ENCODE data around the gene BRPF1. TPM values are rescaled to one million over a fixed set of nuclear protein-coding genes. Genes with fewer than 3 reads are reported as not detected.

BRPF1 gene
- total RNA-seq, 1 experiment from 2014 or later: 23.6 TPM

DNA sequence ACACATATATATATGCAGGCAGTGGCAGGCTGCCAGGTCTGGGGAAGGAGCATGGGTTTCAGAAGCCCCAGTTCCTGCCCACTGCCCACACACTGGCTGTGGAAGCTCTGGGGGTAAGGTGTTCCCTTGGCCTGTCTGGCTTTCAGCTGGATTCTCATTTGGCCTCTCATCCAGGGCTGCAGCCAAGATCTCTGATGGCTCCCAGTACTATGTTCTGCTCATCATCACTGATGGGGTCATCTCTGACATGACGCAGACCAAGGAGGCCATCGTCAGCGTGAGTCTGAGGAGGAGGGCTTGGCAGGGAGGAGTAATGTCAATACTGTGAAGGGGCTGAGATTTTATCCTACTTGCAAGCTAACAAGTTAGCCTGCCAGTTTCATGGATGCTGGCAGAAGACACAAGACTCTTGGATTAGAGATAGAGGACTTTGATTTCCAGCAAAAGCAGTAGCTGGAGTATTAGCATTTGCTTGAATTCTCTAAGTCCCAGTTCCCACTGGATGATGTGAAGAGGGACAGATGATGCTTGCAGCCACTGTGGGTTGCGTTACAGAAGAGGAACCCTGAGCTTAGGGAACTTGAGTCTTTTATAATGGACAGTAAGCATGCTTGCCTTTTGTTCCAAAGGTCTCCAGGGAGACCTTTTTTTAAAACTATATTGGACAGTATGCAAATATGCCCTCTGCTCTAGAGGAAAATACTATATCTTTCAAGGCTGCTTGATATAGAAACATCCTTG is 5.6 kb upstream of the BRPF1 start:
- no peak overlapping the region for H2AFZ ChIP-seq (ENCODE audit: low read depth, low read length, poor library complexity, severe bottlenecking)
- H3K9me3 ChIP-seq (ENCODE audit: control insufficient read depth in 1 of 2, insufficient read depth in 1 of 2, low read depth in 1 of 2, low read length in 2 of 2): no peaks in the 10 kb centered on the region
- no peak overlapping the region for H3K4me3 ChIP-seq (replicated peaks in 1 of 2; ENCODE audit: low read depth in 1 of 2, low read length in 2 of 2)
- H3K79me2 ChIP-seq (ENCODE audit: insufficient read depth, low read length): no peaks in the 10 kb centered on the region
- DNase-seq (ENCODE audit: low read depth, low spot score) (no peak), ATAC-seq (no peak)
- POLR2A ChIA-PET: no interaction called here
- H3K27me3 ChIP-seq (ENCODE audit: insufficient read depth, low read length): no peaks in the 10 kb centered on the region
- no peak overlapping the region for H3K27ac ChIP-seq (ENCODE audit: low read depth, low read length)
- H3K9me2 ChIP-seq (ENCODE audit: insufficient read depth): no peaks in the 10 kb centered on the region
- no TSS peak for BruUV-seq (replicated peaks)
- no peak overlapping the region for H3K4me2 ChIP-seq (ENCODE audit: low read length)
- intact Hi-C loops (cut with micrococcal nuclease): loop anchor here (5.0 kb wide), 1 partner anchor 224 kb away; no protein-coding TSS in a partner anchor
- no peaks in the 10 kb centered on the region for H3K36me3 ChIP-seq (ENCODE audit: control insufficient read depth in 1 of 2, insufficient read depth in 2 of 2, low read length in 2 of 2)
- TF ChIP-seq, protein P1, sequence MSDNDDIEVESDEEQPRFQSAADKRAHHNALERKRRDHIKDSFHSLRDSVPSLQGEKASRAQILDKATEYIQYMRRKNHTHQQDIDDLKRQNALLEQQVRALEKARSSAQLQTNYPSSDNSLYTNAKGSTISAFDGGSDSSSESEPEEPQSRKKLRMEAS (IDR thresholded peaks at IDR 0.05): no peak
- TF ChIP-seq CBX3 (IDR thresholded peaks at IDR 0.05; ENCODE audit: low read depth) (no peak), ZNF274 (IDR thresholded peaks at IDR 0.05; ENCODE audit: low read depth, low read length) (no peak), POLR2A (IDR thresholded peaks at IDR 0.05; ENCODE audit: borderline replicate concordance, extremely low read depth, insufficient read depth, insufficient read length) (no peak), EZH2phosphoT487 (IDR thresholded peaks at IDR 0.05; ENCODE audit: borderline replicate concordance) (no peak), ZFX (IDR thresholded peaks at IDR 0.05) (no peak), TCF7L2 (IDR thresholded peaks at IDR 0.05; ENCODE audit: borderline replicate concordance, extremely low read depth, insufficient read depth, insufficient read length) (no peak), SP1 (IDR thresholded peaks at IDR 0.05; ENCODE audit: low read depth) (no peak), EGR1 (IDR thresholded peaks at IDR 0.05; ENCODE audit: low read depth) (no peak), FOSL1 (IDR thresholded peaks at IDR 0.05; ENCODE audit: low read depth) (no peak)
- TF ChIP-seq, protein P2, sequence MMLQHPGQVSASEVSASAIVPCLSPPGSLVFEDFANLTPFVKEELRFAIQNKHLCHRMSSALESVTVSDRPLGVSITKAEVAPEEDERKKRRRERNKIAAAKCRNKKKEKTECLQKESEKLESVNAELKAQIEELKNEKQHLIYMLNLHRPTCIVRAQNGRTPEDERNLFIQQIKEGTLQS (IDR thresholded peaks at IDR 0.05): no peak
- peaks cover 9 to 27% of the 10 kb centered on the region in 2 experiments; a peak in 3 of 4 replicates for H3K4me1 ChIP-seq (ENCODE audit: control insufficient read depth in 1 of 2, insufficient read depth in 2 of 2, low read length in 2 of 2)
- H4K20me1 ChIP-seq (ENCODE audit: insufficient read depth): no peaks in the 10 kb centered on the region
- H3K9ac ChIP-seq (ENCODE audit: low read length): no peak overlapping the region
- RAD21 ChIA-PET (ENCODE audit: low non-redundant PET in 1 of 2, low total read pairs in 2 of 2, uncharacterized antibody in 2 of 2, unreplicated experiment in 2 of 2): no interaction called here
- CTCF ChIA-PET: no interaction called here
